HG03432 (cell line): ENCODE results near the gene ABI3BP.

ENCODE experiments used
- ATAC-seq: cut with Tn5 transposase; IDR thresholded peaks from one replicate; pipeline ENCODE4 v1.9.1; 2021; ENCODE audit warnings: mild to moderate bottlenecking, moderate library complexity; ENCODE audit not compliant: unreplicated experiment

The ABI3BP gene

GRCh38 chr3:100893108-100893507 lies 100.1 kb downstream of the ABI3BP start:
- no peak for ATAC-seq

DNA sequence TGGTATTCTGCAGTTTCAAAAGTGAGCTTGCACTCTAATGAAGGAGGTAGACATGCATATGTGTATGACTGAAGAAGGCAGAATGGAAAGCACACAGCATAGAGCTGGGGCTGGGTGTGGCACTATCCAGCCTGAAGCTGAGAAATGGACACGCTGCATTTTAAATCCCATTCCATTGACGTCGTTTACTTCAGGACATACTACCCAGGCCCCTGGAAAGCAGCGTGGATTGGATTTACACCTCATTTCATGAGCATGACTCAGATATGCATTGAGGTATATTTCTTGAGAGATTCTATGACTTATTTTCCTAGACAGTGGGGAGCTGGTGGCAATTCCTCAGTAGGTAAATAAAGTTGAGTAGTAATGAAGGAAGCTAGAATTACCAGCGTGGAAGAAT lies 101.4 kb downstream of the ABI3BP start:
- no peak for ATAC-seq

- no peak for ATAC-seq
Observed at GRCh38 chr3:100891033-100891432, 102.2 kb downstream of the ABI3BP start.

- no peak for ATAC-seq
Observed at GRCh38 chr3:100888881-100889280, 104.3 kb downstream of the ABI3BP start.

- no peak for ATAC-seq
Observed at GRCh38 chr3:100882571-100882984, 110.6 kb downstream of the ABI3BP start.

DNA sequence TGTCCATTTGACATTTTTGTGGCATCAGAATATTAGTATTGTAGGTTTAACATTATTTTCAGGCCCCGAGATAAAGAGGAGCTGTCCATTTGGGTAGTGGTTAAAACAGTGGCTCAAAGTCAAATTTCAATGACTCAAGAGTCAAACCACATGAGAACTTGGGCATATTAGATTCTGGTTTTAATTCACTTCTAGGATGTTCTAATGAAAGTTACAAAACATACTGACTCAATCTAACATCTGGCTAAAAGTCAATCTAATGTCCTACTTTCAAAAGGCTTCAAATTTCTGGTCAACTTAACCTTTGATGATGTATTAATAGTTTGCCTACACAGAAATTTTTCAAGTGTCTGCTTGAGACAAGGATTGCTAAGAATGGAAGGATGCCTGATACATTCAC lies 112.4 kb downstream of the ABI3BP start:
- no peak for ATAC-seq

DNA sequence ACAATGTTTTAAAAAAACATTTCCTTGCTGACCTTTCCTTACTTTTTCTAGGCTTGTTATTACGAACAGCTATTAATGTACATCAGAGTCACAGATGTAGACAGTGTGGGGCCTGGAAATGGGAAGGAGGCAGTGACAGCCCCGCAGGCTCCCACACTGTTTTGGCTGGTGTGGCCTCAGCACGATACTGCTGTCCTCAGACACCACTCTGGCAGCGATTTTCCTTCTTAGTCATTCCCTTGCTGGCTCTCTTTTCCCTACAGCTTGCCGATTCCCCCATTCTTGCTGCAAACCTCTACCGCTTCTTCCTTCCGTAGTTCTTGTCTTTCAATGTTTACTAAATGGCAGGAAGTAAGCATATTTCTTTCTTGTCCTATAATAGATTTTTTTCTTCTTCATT lies 113.1 kb downstream of the ABI3BP start:
- no peak for ATAC-seq

GRCh38 chr3:100879195-100879810 lies 113.9 kb downstream of the ABI3BP start:
- no peak for ATAC-seq

DNA sequence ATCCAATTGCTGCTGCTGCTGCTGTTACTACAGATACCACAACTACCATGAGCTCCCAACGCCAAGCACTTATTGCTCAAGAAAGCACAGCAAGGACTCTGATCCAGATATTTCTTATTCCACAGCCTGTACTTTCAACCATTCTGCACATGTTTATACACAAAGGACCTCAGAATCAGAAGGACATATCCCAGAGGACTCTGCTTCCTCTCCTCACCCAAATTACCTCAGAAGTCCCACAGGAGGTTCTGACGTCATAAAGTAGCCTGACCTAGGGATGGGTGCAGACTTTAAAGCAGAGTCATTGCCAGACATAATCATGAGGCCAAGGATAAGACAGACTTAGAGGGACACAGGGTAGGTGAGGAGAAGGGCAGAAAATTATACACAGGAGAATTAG lies 115.9 kb downstream of the ABI3BP start:
- no peak for ATAC-seq

- ATAC-seq: no peak
Observed at GRCh38 chr3:100875239-100875638, 118.0 kb downstream of the ABI3BP start.

- ATAC-seq: no peak
Observed at GRCh38 chr3:100873611-100874010, 119.6 kb downstream of the ABI3BP start.

DNA sequence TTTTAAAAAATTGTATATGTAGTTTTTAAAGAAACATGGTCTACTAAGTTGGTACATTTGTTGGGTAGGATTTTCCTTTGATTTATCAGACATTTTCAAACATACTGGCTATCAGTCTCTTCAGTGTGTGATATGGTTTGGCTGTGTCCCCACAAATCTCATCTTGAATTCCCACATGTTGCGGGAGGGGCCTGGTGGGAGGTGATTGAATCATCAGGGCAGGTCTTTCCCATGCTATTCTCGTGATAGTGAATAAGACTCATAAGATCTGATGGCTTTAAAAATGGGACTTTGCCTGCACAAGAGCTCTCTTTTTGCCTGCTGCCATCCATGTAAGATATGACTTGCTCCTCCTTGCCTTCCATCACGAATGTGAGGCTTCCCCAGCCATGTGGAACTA lies 121.9 kb downstream of the ABI3BP start:
- no peak for ATAC-seq

DNA sequence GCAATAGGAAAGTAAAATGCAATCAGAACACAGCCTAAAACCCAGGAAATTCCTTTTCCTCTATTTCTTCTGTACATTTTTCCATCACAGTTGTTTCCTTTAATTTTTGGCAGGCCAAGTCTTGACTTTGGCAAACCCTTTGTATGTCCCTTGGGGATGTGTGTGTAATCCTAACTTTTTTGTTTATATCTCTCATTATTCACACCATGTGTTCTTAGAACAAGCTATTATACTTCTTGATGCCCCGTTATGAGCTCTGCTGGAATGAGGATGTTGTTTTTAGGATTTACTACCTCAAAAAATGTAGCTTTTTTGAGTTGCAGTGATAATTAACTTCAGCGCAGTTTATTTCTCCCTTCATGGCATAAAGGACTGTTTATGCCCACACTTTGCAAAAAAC lies 123.4 kb downstream of the ABI3BP start:
- ATAC-seq: no peak

- no peak for ATAC-seq
Observed at GRCh38 chr3:100868894-100869293, 124.3 kb downstream of the ABI3BP start.

- ATAC-seq: no peak
Observed at GRCh38 chr3:100868096-100868495, 125.1 kb downstream of the ABI3BP start.

- ATAC-seq: no peak
Observed at GRCh38 chr3:100865442-100865841, 127.8 kb downstream of the ABI3BP start.

GRCh38 chr3:100864471-100865250 lies 128.6 kb downstream of the ABI3BP start:
- no peak for ATAC-seq

- no peak for ATAC-seq
Observed at GRCh38 chr3:100857863-100858262, 135.4 kb downstream of the ABI3BP start.

GRCh38 chr3:100856821-100857220 lies 136.4 kb downstream of the ABI3BP start:
- no peak for ATAC-seq

- no peak for ATAC-seq
Observed at GRCh38 chr3:100852840-100853239, 140.4 kb downstream of the ABI3BP start.

DNA sequence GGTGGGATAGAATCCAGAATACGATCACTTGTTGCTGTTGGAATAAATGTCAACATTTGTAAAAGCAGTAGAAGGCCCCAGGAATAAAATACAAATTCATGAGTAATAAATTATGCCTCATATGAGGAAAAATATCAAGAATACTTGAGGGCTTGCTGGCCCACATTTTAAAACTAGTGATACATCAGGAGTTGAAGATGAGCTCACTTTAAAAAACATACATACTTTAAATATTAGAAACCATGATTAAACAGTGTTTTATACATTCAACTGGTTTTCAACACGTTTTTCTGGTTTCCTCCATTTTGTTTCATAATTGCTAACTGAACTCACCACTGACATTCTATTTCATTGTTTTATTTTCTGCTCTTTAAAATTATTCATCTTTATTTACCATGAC lies 142.5 kb downstream of the ABI3BP start:
- ATAC-seq: no peak

- ATAC-seq: no peak
Observed at GRCh38 chr3:100850156-100850555, 143.1 kb downstream of the ABI3BP start.
